Central memory CD4-positive, alpha-beta T cell (primary cell): ENCODE measurements around the gene ASIC3.

ENCODE experiments used
- DNase-seq: peaks from one replicate; pipeline ENCODE4 v3.0.0; 2022

The ASIC3 gene

GRCh38 chr7:151074817-151075661 is 26.7 kb downstream of the ASIC3 start:
- no peak for DNase-seq

DNA sequence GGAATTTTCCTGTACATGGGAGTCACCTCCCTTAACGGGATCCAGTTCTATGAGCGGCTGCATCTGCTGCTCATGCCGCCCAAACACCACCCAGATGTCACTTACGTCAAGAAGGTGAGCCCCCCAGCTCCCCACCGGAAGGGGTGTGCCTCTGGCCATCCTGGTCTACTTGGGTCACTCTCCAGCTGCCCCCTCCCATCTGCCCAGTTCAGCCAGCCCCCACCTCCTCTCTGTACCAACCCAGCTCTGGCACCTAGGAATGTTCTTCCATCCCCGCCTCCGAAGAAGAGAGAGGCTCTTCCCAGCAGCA is 27.3 kb downstream of the ASIC3 start:
- no peak for DNase-seq

DNA sequence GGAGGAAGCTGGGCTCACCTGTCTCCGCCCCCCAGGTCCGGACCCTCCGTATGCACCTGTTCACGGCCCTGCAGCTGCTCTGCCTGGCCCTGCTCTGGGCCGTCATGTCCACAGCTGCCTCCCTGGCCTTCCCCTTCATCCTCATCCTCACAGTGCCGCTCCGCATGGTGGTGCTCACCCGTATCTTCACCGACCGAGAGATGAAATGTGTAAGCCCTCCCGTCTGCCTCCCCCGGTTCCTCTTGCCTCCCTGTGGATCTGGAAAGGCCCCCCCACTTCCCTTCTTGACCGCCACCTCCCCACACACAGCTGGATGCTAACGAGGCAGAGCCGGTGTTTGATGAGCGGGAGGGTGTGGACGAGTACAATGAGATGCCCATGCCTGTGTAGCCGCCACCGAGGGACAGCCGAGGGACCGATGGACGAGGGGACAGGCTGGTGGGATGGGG is 27.7 kb downstream of the ASIC3 start:
- DNase-seq, result no peak

GRCh38 chr7:151076863-151077704 is 28.8 kb downstream of the ASIC3 start:
- DNase-seq, result no peak

GRCh38 chr7:151077705-151078232 is 29.4 kb downstream of the ASIC3 start:
- no peak for DNase-seq

DNA sequence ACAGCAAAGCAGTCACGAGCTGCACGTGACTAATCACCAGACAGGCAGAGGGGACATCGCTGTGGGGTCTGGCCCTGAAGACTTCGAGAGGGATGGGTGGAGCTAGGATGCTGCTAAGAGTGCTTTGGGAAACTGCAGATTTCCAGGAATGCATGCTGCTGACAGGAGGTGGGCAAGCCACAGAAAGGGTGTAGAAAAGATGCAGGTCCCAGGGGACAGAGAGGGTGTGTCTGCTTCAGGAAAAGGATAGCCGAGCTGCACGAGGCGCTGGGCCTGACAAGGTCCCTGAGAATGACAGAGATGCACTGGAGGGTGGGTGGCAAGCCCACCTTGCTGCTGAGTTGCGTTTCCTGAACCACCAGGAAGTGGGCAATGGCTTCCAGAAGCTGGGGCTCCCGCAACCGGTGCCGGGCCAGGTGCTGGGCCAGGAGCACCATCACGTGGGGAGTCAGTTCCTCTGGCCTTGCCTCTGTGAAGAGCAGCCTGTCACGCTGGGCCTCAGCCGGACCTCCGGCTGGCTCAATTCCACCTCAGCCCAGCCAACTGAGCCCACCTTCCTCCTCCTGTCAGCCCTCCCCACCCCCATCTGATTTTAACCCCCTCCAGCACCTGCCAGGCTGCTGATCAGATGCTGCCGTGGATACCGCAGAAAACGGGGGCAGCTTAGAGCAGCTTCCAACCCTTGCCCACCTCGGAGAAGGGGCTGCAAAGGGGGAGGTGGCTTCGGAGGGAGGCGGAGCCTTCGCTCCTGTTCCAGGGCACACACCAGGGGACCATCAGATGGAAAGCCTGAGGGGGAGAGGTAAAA is 30.1 kb downstream of the ASIC3 start:
- no peak for DNase-seq

DNA sequence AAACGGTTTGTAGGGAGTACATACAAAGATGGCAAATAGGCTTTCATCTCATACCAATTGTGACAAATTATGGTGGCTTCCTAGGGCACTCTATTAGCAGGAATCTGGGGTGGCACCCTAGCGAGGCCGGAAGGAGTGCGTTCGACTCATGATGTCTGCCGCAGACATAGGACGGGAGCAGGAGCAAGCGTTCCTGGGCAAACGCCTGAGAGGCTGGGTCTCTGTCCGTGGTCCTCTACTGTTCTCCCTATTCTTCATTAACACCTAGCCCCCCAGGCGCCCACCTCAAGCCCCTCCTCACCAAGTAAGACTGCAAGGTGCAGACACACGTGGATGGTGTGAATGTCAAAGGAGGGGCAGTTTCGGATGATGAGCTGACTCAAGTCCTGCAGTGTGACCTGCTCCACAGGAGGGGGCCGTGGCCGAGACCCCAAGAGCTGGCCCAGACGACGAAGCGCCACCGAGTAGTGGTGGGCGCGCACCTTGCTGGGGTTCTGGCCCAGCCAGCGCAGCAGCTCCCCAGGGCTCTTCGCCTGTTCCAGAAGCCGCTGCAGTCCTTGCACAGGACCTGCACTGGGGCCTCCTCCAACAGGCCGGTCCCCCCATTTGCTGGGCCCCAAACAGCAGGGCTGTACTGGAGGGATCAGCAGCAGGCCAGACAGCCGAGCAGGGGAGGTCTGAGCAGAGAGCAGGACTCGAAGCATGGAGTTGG is 31.0 kb downstream of the ASIC3 start:
- DNase-seq, result no peak

- DNase-seq, result no peak
These were observed 31.8 kb downstream of the ASIC3 start for GRCh38 chr7:151080067-151080521.

DNA sequence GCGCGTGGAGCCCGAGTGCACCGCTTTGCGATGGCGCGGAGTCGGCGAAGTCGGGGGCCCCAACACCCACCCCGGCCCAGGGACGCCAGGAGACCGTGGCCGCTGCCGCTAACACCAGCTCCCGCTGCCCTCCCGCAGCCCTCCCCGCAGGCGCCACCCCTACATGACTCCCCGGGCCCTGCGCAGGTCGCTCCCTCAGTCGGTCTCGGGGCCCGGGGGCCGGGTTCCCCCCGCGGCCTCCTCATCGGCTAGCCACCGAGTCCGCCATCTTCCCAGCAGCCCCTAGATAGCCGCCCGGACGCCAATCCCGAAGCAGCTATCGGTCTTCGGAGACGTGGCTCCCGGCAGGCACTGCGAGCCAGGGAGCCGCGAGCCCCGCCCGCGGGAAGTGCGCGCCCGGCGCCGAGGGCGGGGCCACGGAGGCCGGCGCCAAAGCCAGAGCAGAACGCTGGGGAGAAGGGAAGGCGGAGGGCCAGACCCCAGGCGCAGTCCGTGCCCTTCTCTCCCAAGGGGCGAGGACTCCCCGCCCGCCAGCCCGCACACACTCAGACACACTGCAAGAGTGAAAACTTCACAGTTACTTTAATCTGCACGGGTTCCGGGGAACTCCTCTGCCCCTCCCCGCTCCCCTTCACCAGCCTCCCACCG is 32.3 kb downstream of the ASIC3 start, which contains the start of gene FASTK:
FASTK (minus strand) TSS at position 288 of the 648 bp plus-strand sequence; CDS start at position 245, 43 bp downstream.
- peak; percentile 89 for DNase-seq

DNA sequence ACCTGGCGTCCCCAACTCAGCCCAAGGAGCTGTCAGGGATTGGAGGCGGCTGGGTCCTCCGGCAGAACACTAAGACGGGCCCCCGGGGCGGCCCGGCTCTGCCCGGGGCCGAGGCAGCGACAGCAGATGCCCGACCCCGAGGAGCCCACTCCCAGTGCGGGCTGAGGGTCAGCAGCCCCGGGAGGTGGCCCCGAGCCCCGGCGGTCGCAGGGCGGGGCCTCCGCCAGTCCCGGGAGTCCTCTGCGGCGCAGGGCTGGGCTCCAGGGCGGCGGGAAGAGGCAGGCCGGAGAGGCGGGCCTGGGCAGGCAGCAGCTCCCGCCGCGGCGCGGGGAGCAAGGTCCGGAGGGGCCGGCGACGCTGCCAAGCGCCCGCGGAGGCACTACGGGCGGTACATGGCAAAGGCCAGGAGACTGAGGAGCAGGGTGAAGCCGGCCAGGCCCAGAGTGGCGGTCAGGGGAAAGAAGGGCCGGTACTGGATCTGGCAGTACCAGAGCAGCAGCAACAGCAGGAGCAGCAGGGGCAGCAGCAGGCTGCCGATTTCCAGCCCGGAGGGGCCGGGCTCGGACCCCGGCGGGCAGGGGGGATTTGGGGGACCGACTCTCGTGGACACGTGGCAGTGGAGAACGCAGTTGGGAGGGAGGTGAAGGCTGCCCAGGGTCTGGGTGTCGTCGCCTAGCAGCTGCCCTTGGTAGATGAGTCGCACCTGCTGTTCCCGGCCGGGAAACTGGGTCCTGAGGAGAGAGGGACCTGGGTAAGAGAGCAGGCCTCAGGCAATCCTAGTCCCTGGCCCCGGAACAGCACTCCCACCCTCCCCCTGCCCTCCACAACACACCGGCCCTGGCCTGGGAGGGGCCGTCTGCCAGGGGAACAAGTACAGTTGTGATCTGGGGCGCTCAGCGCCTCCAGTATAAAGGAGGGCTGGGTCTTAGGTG is 33.1 kb downstream of the ASIC3 start:
- no peak for DNase-seq

GRCh38 chr7:151082141-151083070 is 34.1 kb downstream of the ASIC3 start:
- no peak for DNase-seq

- peak; percentile 88 for DNase-seq
These were observed 34.9 kb downstream of the ASIC3 start, which contains the start of gene TMUB1 for GRCh38 chr7:151083071-151083823. Gene TMUB1 (minus strand): TSS chr7:151083493. CDS start chr7:151082563, 930 bp downstream.

GRCh38 chr7:151083824-151084160 is 35.5 kb downstream of the ASIC3 start:
- DNase-seq, result no peak

- no peak for DNase-seq
These were observed 37.0 kb downstream of the ASIC3 start for GRCh38 chr7:151085329-151085690.

GRCh38 chr7:151085691-151086620 is 37.6 kb downstream of the ASIC3 start, which contains the start of gene AGAP3:
Gene AGAP3 (plus strand): TSS chr7:151086475. CDS start chr7:151086742, 267 bp downstream.
- peak; percentile 58 for DNase-seq

DNA sequence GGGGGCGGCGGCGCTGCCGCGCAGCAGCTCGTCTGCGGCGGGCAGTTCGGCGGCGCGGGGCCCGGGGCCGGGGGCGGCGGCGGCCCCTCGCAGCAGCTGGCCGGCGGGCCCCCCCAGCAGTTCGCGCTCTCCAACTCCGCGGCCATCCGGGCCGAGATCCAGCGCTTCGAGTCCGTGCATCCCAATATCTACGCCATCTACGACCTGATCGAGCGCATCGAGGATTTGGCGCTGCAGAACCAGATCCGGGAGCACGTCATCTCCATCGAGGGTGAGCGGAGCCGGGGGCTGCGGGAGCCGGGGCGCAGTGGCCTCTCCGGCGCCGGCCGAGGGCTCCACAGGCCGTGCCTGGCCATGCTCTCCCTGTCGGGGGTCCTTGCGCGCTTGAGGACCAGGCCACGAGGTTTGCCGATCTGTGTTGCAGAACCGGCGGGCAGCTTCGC is 38.5 kb downstream of the ASIC3 start:
- DNase-seq, result no peak
